Chondrocyte (in vitro differentiated cells): ENCODE measurements around the gene TFDP1. TPM values are rescaled to one million over a fixed set of nuclear protein-coding genes. Genes with fewer than 3 reads are reported as not detected.

Source experiments
- DNase-seq: peaks from one replicate; pipeline ENCODE4 v3.0.0; 2021; ENCODE audit warnings: mixed read lengths, low spot score
- H3K27ac Mint-ChIP-seq: one replicate; pipeline ENCODE4 v1.8.0; 2021; ENCODE audit warnings: mild to moderate bottlenecking, moderate library complexity, mixed read lengths; ENCODE audit not compliant: unreplicated experiment
- H3K27me3 Mint-ChIP-seq: 2 replicates; pipeline ENCODE4 v1.8.0; 2021; ENCODE audit warnings: low read depth, mixed read lengths
- H3K36me3 Mint-ChIP-seq: 2 replicates; pipeline ENCODE4 v1.8.0; 2021; ENCODE audit warnings: low read depth, mixed read lengths
- H3K4me1 Mint-ChIP-seq: 2 replicates; pipeline ENCODE4 v1.8.0; 2021; ENCODE audit warnings: low read depth, mild to moderate bottlenecking, mixed read lengths
- H3K4me3 Mint-ChIP-seq: one replicate; pipeline ENCODE4 v1.8.0; 2021; ENCODE audit warnings: mild to moderate bottlenecking, moderate library complexity, mixed read lengths; ENCODE audit not compliant: unreplicated experiment
- H3K9me3 Mint-ChIP-seq: 2 replicates; pipeline ENCODE4 v1.8.0; 2021; ENCODE audit warnings: low read depth, mixed read lengths
- CTCF ChIP-seq: fragments of 200-600 bp; sonication (generic); IDR thresholded peaks from 2 replicates; pipeline ENCODE4 v1.5.0; 2021; ENCODE audit warnings: antibody characterized with exemption, mild to moderate bottlenecking, moderate library complexity
- total RNA-seq: library from RNA; stranded (reverse); gene quantifications from 3 replicates; pipeline ENCODE4 v1.2.1, GENCODE V29; 2021

TFDP1 gene
- total RNA-seq, 1 donor from 2014 or later, result 54.3 TPM

GRCh38 chr13:113605461-113605860, 20.9 kb downstream of the TFDP1 start:
- H3K27ac Mint-ChIP-seq, result no peak overlapping the region

GRCh38 chr13:113605866-113606438, 21.4 kb downstream of the TFDP1 start:
- Mint-ChIP-seq H3K36me3 (peaks cover 9% of the 10 kb centered on the region), H3K4me3 (no peak overlapping the region), H3K27ac (no peak overlapping the region), H3K9me3 (no peaks in the 10 kb centered on the region), H3K27me3 (no peaks in the 10 kb centered on the region), H3K4me1 (no peaks in the 10 kb centered on the region)
- no peak for DNase-seq
- TF ChIP-seq CTCF, result no peak

More at GRCh38 chr13:113605461-113605860, 20.9 kb downstream of the TFDP1 start:
- TF ChIP-seq CTCF, result no peak
- H3K27me3 Mint-ChIP-seq, result no peaks in the 10 kb centered on the region
- no peaks in the 10 kb centered on the region for H3K4me1 Mint-ChIP-seq
- DNase-seq, result no peak
- H3K9me3 Mint-ChIP-seq, result no peaks in the 10 kb centered on the region
- H3K4me3 Mint-ChIP-seq, result no peak overlapping the region
- H3K36me3 Mint-ChIP-seq, result peaks cover 5% of the 10 kb centered on the region

- Mint-ChIP-seq H3K27ac (no peak overlapping the region), H3K4me3 (no peak overlapping the region), H3K9me3 (no peaks in the 10 kb centered on the region), H3K27me3 (no peaks in the 10 kb centered on the region), H3K36me3 (peaks cover 13% of the 10 kb centered on the region), H3K4me1 (no peaks in the 10 kb centered on the region)
- no peak for DNase-seq
- no peak for TF ChIP-seq CTCF
These were observed 22.7 kb downstream of the TFDP1 start for GRCh38 chr13:113607056-113607888.

GRCh38 chr13:113607889-113608635, 23.5 kb downstream of the TFDP1 start:
- no peaks in the 10 kb centered on the region for H3K4me1 Mint-ChIP-seq
- no peak overlapping the region for H3K27ac Mint-ChIP-seq

More at GRCh38 chr13:113607889-113608635, 23.5 kb downstream of the TFDP1 start:
- Mint-ChIP-seq H3K9me3 (no peaks in the 10 kb centered on the region), H3K36me3 (peaks cover 13% of the 10 kb centered on the region), H3K27me3 (no peaks in the 10 kb centered on the region), H3K4me3 (no peak overlapping the region)
- no peak for TF ChIP-seq CTCF
- no peak for DNase-seq
